HG03060 (cell line): ENCODE data around the gene PASD1.

Source experiments
- ATAC-seq: cut with Tn5 transposase; IDR thresholded peaks from one replicate; pipeline ENCODE4 v1.9.1; 2021; ENCODE audit warnings: low read depth, moderate number of reproducible peaks; ENCODE audit not compliant: unreplicated experiment

Gene PASD1

GRCh38 chrX:151699746-151700145 is 136.3 kb downstream of the PASD1 start:
- ATAC-seq = no peak

- no peak for ATAC-seq
Measured at GRCh38 chrX:151700581-151700980, 137.1 kb downstream of the PASD1 start.

- ATAC-seq = no peak
Measured at GRCh38 chrX:151701071-151701470, 137.6 kb downstream of the PASD1 start.

GRCh38 chrX:151701531-151701930 is 138.1 kb downstream of the PASD1 start:
- ATAC-seq = no peak

GRCh38 chrX:151702026-151702714 is 138.7 kb downstream of the PASD1 start:
- ATAC-seq = no peak

GRCh38 chrX:151702741-151703340 is 139.4 kb downstream of the PASD1 start:
- no peak for ATAC-seq

- ATAC-seq = no peak
Measured at GRCh38 chrX:151703487-151703886, 140.0 kb downstream of the PASD1 start.

- no peak for ATAC-seq
Measured at GRCh38 chrX:151704041-151704663, 140.7 kb downstream of the PASD1 start.

GRCh38 chrX:151708821-151709220 is 145.3 kb downstream of the PASD1 start:
- no peak for ATAC-seq

- no peak for ATAC-seq
Measured at GRCh38 chrX:151710457-151710856, 147.0 kb downstream of the PASD1 start.

- ATAC-seq = no peak
Measured at GRCh38 chrX:151711154-151711553, 147.7 kb downstream of the PASD1 start.

- ATAC-seq = no peak
Measured at GRCh38 chrX:151711787-151712186, 148.3 kb downstream of the PASD1 start.

GRCh38 chrX:151712253-151712652 is 148.8 kb downstream of the PASD1 start:
- ATAC-seq = no peak

GRCh38 chrX:151713849-151714248 is 150.4 kb downstream of the PASD1 start:
- no peak for ATAC-seq

GRCh38 chrX:151714362-151714761 is 150.9 kb downstream of the PASD1 start:
- no peak for ATAC-seq

GRCh38 chrX:151715752-151716151 is 152.3 kb downstream of the PASD1 start, which contains the start of gene FATE1:
TSS of gene FATE1 (plus strand) at chrX:151716035. CDS start at chrX:151716120, 85 bp downstream.
- ATAC-seq = no peak

GRCh38 chrX:151722241-151722846 is 158.9 kb downstream of the PASD1 start:
- ATAC-seq = no peak

- ATAC-seq = no peak
Measured at GRCh38 chrX:151723156-151723760, 159.8 kb downstream of the PASD1 start.

- no peak for ATAC-seq
Measured at GRCh38 chrX:151724563-151725337, 161.3 kb downstream of the PASD1 start.

- ATAC-seq = no peak
Measured at GRCh38 chrX:151725338-151725614, 161.8 kb downstream of the PASD1 start.
